B cell (primary cell): ENCODE results near the gene EDN3. TPM values are rescaled to one million over a fixed set of nuclear protein-coding genes. Genes with fewer than 3 reads are reported as not detected.

Experiments
- ATAC-seq: fragments of 200-7000 bp; cut with Tn5 transposase; one replicate; pipeline ENCODE4 v1.10.0; 2021; ENCODE audit warnings: low read depth, mild to moderate bottlenecking, moderate number of reproducible peaks, moderate library complexity
- CTCF ChIA-PET: fragments of 350-600 bp; sonication (Branson Sonifier 250); formaldehyde crosslinking; loops from one replicate; lab custom pipeline; 2021; ENCODE audit warnings: antibody characterized with exemption, inconsistent platforms; lab: Charles Lee
- POLR2A ChIA-PET: fragments of 350-600 bp; sonication (Branson Sonifier 250); formaldehyde crosslinking; loops from one replicate; lab custom pipeline; 2021; ENCODE audit warnings: antibody characterized with exemption; lab: Charles Lee
- DNase-seq: peaks from one replicate; pipeline ENCODE4 v3.0.0; 2013
- H2AFZ ChIP-seq: 2 replicates; pipeline ENCODE4 v1.6.1; 2012; ENCODE audit warnings: mild to moderate bottlenecking, low read depth, low read length; ENCODE audit not compliant: insufficient read depth, poor library complexity, severe bottlenecking
- H3K27ac ChIP-seq, 2 donors: 1 replicate in 1 of 2; 2 replicates in 1 of 2; pipeline ENCODE4 v1.5.1; 2012 to 2013; ENCODE audit warnings: low read length in 2 of 2, mild to moderate bottlenecking in 2 of 2, moderate library complexity in 1 of 2
- H3K27me3 ChIP-seq, 4 experiments: fragments of 200-600 bp in 1 of 4; sonication (generic) in 1 of 4; replicated peaks in 1 of 4; 1 replicate in 2 of 4; 2 replicates in 2 of 4; pipeline versions ENCODE4 v1.6.1 to v1.7.0; 2013 to 2016; ENCODE audit warnings: low read length in 3 of 4, mild to moderate bottlenecking in 2 of 4, mixed read lengths in 1 of 4, moderate library complexity in 1 of 4; ENCODE audit not compliant: insufficient read depth in 4 of 4, control insufficient read depth in 3 of 4; ENCODE audit errors: control extremely low read depth in 1 of 4
- H3K36me3 ChIP-seq, 2 experiments: replicated peaks in 1 of 2; 1 replicate in 1 of 2; 2 replicates in 1 of 2; pipeline versions ENCODE4 v1.6.1 to v1.7.1; 2013; ENCODE audit warnings: low read length in 1 of 2; ENCODE audit not compliant: insufficient read depth in 2 of 2, control insufficient read depth in 1 of 2; ENCODE audit errors: control extremely low read depth in 1 of 2, extremely low read depth in 1 of 2
- H3K4me1 ChIP-seq, 2 donors: fragments of 200-600 bp in 1 of 2; sonication (generic) in 1 of 2; 1 replicate in 1 of 2; 2 replicates in 1 of 2; pipeline versions ENCODE4 v1.5.1 to v1.6.1; 2013 to 2017; ENCODE audit warnings: low read length in 2 of 2; ENCODE audit not compliant: control insufficient read depth in 2 of 2, insufficient read depth in 2 of 2
- H3K4me2 ChIP-seq: replicated peaks from 2 replicates; pipeline ENCODE3; 2012; ENCODE audit warnings: mild to moderate bottlenecking, low read depth, low read length; ENCODE audit not compliant: poor library complexity, severe bottlenecking
- H3K4me3 ChIP-seq, 5 experiments: fragments of 200-600 bp in 1 of 5; sonication (generic) in 1 of 5; 1 replicate in 3 of 5; 2 replicates in 2 of 5; pipeline versions ENCODE4 v1.5.1 to v1.7.0; 2011 to 2016; ENCODE audit warnings: low read length in 4 of 5, mild to moderate bottlenecking in 4 of 5, low read depth in 2 of 5, control low read depth in 1 of 5, moderate library complexity in 1 of 5; ENCODE audit not compliant: insufficient read depth in 1 of 5; ENCODE audit errors: control extremely low read depth in 1 of 5, extremely low read depth in 1 of 5
- H3K79me2 ChIP-seq: fragments of 200-600 bp; sonication (generic); one replicate; pipeline ENCODE4 v1.6.0; 2016; ENCODE audit warnings: low read length; ENCODE audit not compliant: control insufficient read depth, insufficient read depth
- H3K9ac ChIP-seq: fragments of 200-600 bp; sonication (generic); 2 replicates; pipeline ENCODE4 v1.6.1; 2017; ENCODE audit warnings: mild to moderate bottlenecking, low read length, moderate library complexity
- H3K9me3 ChIP-seq, 3 donors: one replicate each; pipeline versions ENCODE4 v1.6.1 to v1.7.1; 2013; ENCODE audit warnings: low read length in 2 of 3; ENCODE audit not compliant: control insufficient read depth in 2 of 3, insufficient read depth in 1 of 3; ENCODE audit errors: control extremely low read depth in 1 of 3
- H4K20me1 ChIP-seq: 2 replicates; pipeline ENCODE4 v1.6.0; 2012; ENCODE audit warnings: mild to moderate bottlenecking, low read length; ENCODE audit not compliant: insufficient read depth, control insufficient read depth, poor library complexity, severe bottlenecking
- H3K27ac Mint-ChIP-seq: one replicate; pipeline ENCODE4 v1.8.0; 2021; ENCODE audit warnings: mixed read lengths
- H3K27me3 Mint-ChIP-seq: one replicate; pipeline ENCODE4 v1.8.0; 2021; ENCODE audit warnings: mixed read lengths
- H3K4me1 Mint-ChIP-seq: one replicate; pipeline ENCODE4 v1.8.0; 2021; ENCODE audit warnings: mixed read lengths
- H3K4me3 Mint-ChIP-seq: one replicate; pipeline ENCODE4 v1.8.0; 2021; ENCODE audit warnings: mixed read lengths
- H3K9me3 Mint-ChIP-seq: one replicate; pipeline ENCODE4 v1.8.0; 2022; ENCODE audit warnings: mixed read lengths; ENCODE audit not compliant: insufficient read depth
- CTCF ChIP-seq: fragments of 200-600 bp; IDR thresholded peaks from one replicate; pipeline ENCODE4 v1.8.0; 2022; ENCODE audit warnings: antibody characterized with exemption, mild to moderate bottlenecking
- EZH2 ChIP-seq: IDR thresholded peaks from 2 replicates; pipeline ENCODE4 v1.6.1; 2012; ENCODE audit warnings: borderline replicate concordance, low read depth, mild to moderate bottlenecking, moderate library complexity, low read length; ENCODE audit not compliant: insufficient read depth, poor library complexity, severe bottlenecking
- WGBS: methylation state at CpG from one replicate; pipeline ENCODE4 v1.1.5; 2013; ENCODE audit warnings: missing lambda C conversion rate; ENCODE audit not compliant: insufficient coverage; 5-methylcytosine and 5-hydroxymethylcytosine counted together
- intact Hi-C: fragments of 100-400 bp; cut with micrococcal nuclease; formaldehyde crosslinking; loops from one replicate; pipeline ENCODE4 v1.10.0; 2022
- polyA plus RNA-seq: library from polyadenylated mRNA; depleted of rRNA; stranded (reverse); fragments of >200 nt; gene quantifications from 2 replicates; pipeline ENCODE4 v1.2.3, GENCODE V29; 2012
- total RNA-seq, 2 donors: library from RNA; stranded (reverse); fragments of 120-200 nt in 1 of 2; gene quantifications; 1 replicate in 1 of 2; 2 replicates in 1 of 2; pipeline versions ENCODE4 v1.2.3 to v1.2.4, GENCODE V29; 2013 to 2022

Gene EDN3
- total and polyA plus RNA-seq, 2 donors (not counting 1 experiment from before 2014, with no cell fraction given), result 0.04 TPM; not detected in 1

- Histone ChIP-seq H3K9me3 (no peaks in the 10 kb centered on the region), H3K9ac (no peak overlapping the region), H3K36me3 (no peaks in the 10 kb centered on the region), H3K4me2 (no peak overlapping the region), H3K27me3 (no peaks in the 10 kb centered on the region), H3K79me2 (no peaks in the 10 kb centered on the region), H3K4me3 (no peak overlapping the region), H3K4me1 (no peaks in the 10 kb centered on the region), H2AFZ (no peak overlapping the region), H3K27ac (no peak overlapping the region), H4K20me1 (no peaks in the 10 kb centered on the region)
- ATAC-seq (no peak), DNase-seq (no peak)
- no peak for TF ChIP-seq EZH2
- no peak for TF ChIP-seq CTCF
- H3K9me3 Mint-ChIP-seq, result no peaks in the 10 kb centered on the region
- ChIA-PET CTCF (no interaction called here), POLR2A (no interaction called here)
- H3K4me1 Mint-ChIP-seq, result no peaks in the 10 kb centered on the region
- 33% methylated on average over 1 of the region's 4 CpGs for WGBS
- peaks cover 2% of the 10 kb centered on the region for H3K27me3 Mint-ChIP-seq
- intact Hi-C loops, result no loop called here
- no peak overlapping the region for H3K27ac Mint-ChIP-seq
- H3K4me3 Mint-ChIP-seq, result no peak overlapping the region
Measured at GRCh38 chr20:59318803-59319202, 18.4 kb downstream of the EDN3 start.

- H3K27me3 Mint-ChIP-seq, result no peaks in the 10 kb centered on the region
- DNase-seq, result no peak
- no peak overlapping the region for H3K27ac ChIP-seq
- no peak for ATAC-seq
- no peak overlapping the region for H3K4me3 ChIP-seq
- no peaks in the 10 kb centered on the region for H3K79me2 ChIP-seq
- no peaks in the 10 kb centered on the region for H3K36me3 ChIP-seq
- H3K4me2 ChIP-seq, result no peak overlapping the region
- no peak overlapping the region for H3K9ac ChIP-seq
- ChIA-PET CTCF (no interaction called here), POLR2A (no interaction called here)
- intact Hi-C loops, result no loop called here
- no peak overlapping the region for H3K4me3 Mint-ChIP-seq
- no peaks in the 10 kb centered on the region for H3K9me3 Mint-ChIP-seq
- TF ChIP-seq EZH2 (no peak), CTCF (no peak)
- no peaks in the 10 kb centered on the region for H3K4me1 Mint-ChIP-seq
- no peaks in the 10 kb centered on the region for H3K9me3 ChIP-seq
- H3K27me3 ChIP-seq, result no peaks in the 10 kb centered on the region
- no peak overlapping the region for H2AFZ ChIP-seq
- 92% methylated on average over 9 of the region's 10 CpGs for WGBS
- no peaks in the 10 kb centered on the region for H3K4me1 ChIP-seq
- H4K20me1 ChIP-seq, result no peaks in the 10 kb centered on the region
- H3K27ac Mint-ChIP-seq, result no peak overlapping the region
Measured at GRCh38 chr20:59320426-59320825, 20.0 kb downstream of the EDN3 start.
